HG03439 (cell line): ENCODE measurements around the gene MAGI1.

ENCODE experiments used
- ATAC-seq: cut with Tn5 transposase; IDR thresholded peaks from one replicate; pipeline ENCODE4 v1.9.1; 2021; ENCODE audit warnings: mild to moderate bottlenecking, moderate library complexity; ENCODE audit not compliant: unreplicated experiment

The MAGI1 gene

DNA sequence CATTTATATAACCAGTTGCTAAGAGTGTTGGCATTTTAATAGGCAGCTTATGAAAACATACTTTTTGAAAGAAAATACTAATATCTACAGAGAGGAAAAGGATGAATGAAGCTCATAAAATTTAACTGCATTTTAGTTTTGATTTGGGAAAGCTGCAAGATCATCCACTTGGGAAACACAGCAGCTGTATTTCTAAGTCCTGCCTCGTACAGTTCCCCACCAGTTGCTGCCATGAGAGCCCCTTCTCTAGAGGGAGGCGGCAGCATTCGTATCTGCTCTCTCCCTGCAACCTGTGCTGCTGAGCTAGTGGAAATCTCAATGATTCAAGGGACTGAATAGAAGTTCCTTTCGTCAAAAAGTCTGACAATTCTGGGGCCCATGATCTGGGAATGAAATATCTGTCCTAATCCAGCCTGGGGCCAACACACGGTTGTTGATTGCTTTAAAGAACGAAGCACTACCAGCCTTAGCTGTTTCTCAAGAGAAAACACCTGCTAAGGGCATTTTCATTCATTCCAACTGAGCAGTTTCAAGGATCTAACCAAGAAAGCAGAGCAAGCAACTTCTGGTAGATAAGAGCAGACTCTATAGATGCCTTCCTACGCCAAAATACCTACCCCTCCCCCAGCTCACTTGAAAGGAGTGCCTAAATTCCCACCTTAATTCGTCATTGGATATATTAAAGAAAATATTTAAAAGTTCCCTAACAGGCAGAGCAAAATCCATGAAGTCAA, 223.7 kb downstream of the MAGI1 start:
- ATAC-seq: no peak

GRCh38 chr3:65811892-65812291, 226.8 kb downstream of the MAGI1 start:
- no peak for ATAC-seq

GRCh38 chr3:65811086-65811761, 227.5 kb downstream of the MAGI1 start:
- ATAC-seq: no peak

GRCh38 chr3:65810302-65810701, 228.4 kb downstream of the MAGI1 start:
- no peak for ATAC-seq

DNA sequence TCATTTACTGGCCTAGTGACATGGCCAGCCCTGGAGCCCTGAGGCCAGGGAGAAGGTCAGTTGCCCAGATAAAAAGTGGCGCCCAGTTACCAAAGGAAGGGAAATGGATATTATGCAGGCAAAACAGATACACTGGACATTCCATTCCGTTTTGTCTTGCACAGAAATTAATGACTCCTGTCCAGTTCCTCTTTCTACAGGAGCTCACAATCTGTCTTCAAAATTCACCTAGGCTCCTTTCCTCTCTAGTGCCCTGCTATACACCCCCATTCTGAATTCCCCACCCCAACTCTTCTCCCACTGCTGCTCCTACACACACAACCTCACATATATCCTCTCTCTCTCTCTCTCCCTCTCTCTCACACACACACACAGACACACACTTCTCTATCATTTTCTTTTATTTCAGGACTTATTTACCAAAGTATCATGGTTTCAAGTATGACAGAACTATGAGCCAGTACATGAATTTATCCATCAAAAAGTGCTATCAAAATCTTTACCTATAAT, 229.0 kb downstream of the MAGI1 start:
- no peak for ATAC-seq

- no peak for ATAC-seq
Measured at GRCh38 chr3:65808824-65809223, 229.9 kb downstream of the MAGI1 start.

DNA sequence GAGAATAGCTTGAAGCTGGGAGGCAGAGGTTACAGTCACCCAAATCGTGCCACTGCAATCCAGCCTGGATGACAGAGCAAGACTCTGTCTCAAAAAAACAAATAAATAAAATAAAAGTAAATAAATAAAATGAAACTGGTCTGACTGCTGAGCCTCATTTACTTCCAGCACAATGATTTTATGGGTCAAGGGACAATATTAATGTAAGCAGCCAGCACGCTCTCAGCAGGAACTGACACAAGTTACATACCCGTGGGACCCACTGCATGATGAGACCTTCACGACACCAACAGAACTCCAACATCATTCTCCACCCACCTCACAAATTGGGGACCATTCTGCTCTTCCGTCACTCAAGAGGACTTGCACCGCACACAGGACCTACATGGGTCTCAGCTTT, 230.3 kb downstream of the MAGI1 start:
- no peak for ATAC-seq

GRCh38 chr3:65807225-65807624, 231.5 kb downstream of the MAGI1 start:
- no peak for ATAC-seq

- ATAC-seq: no peak
Measured at GRCh38 chr3:65806600-65806999, 232.1 kb downstream of the MAGI1 start.

DNA sequence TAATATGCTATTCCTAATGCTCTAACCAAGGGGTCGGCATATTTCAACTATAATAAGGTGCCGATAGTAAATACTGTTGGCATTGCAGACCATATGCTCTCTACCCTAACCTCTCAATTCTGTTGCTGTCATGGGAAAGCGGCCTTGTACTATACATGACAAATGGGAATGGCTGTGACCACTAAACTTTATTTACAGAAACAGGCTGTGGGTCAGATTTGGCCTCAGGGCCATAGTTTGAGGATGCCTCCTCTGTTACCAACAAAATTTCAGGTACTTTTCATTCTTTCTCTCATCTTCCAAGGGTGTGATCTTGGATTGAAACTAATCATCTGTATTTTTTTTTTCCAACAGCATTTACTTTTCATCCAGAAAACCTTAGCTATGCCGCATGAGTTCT, 242.0 kb downstream of the MAGI1 start:
- ATAC-seq: no peak

- no peak for ATAC-seq
Measured at GRCh38 chr3:65795166-65795565, 243.6 kb downstream of the MAGI1 start.

DNA sequence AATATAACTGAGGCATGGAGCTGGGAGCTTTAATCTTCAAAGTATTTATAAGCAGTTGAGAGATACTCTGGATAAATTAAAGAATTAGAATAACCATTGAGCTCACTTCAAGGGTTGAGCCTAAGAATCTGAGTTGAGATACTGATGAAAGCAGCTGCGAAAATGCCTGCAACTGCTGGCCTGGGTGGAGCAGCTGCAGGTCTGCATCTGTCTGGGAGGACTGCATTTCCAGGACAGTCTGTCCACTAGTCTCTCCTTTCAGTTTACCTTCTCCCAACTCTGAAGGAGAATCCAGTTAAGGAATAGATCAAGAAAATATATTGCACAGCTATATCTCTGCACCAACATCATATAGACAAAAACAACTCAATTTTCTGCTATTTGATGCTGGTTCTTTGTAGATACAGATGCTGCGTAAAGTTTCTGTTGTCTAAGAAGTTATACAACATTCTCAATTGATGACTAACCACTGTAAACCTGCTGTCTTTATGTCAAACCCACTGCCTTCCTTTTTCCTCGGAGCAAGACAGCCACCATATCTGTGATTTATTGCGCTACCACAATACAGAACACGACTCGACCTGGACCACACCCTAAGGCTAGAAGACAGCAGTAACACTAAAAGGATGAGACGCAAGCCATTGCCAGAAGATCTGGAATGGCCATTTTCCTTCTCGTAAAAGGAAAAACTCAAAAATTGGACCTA, 245.1 kb downstream of the MAGI1 start:
- no peak for ATAC-seq

GRCh38 chr3:65788461-65788860, 250.3 kb downstream of the MAGI1 start:
- no peak for ATAC-seq

DNA sequence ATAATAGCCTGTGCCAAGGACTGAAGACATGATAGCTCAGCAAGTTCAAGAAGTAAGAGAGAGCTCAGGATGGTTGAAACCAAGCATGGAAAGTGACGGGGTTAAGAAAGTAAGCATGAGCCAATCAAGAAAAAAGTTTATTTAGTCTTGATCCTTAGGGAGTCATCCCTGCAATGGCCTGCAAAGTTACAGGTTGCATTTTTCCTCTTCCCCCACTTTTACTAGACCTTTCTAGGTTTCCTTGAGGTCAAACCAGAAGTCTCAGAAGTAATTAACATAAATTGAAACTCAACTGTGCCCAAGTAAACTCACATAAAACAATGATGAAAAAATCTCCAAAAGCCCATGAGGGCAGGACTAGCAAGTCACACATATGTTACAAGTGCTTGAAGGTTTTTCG, 250.9 kb downstream of the MAGI1 start:
- no peak for ATAC-seq

GRCh38 chr3:65787340-65787739, 251.4 kb downstream of the MAGI1 start:
- no peak for ATAC-seq

DNA sequence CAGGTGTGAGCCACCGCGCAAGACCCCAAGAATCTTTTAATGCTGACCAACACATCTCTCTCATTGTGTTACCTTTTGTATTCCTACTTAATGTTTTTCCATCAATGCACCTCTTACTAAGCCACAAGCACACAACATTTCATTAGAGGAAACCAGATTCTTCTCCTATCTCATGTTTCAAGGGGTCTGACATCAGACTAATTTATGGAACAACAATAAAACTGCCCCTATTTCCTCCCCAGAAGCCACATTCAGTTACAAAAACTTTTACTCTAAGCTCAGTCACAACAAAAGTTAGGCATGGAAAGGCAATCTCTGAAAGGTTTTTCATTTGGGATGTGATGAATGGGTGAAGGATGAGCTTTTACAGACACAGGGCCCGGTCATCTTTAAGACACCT, 251.8 kb downstream of the MAGI1 start:
- ATAC-seq: no peak

- ATAC-seq: no peak
Measured at GRCh38 chr3:65785065-65785645, 253.6 kb downstream of the MAGI1 start.

DNA sequence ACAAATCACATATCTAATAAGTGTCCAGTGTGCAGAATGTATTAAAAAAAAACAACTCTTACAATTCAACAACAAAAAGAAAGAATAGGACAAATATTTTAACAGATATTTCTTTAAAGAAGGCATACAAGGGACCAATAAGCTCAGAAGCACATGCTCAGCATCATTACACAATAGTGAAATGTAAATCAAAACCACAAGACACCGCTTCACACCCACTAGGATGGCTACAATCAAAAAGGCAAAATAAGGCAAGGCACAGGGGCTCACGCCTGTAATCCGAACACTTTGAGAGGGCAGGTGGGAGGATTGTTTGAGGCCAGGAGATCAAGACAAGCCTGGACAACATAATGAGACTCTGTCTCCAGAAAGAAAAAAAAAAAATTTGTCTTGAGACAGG, 255.6 kb downstream of the MAGI1 start:
- no peak for ATAC-seq

DNA sequence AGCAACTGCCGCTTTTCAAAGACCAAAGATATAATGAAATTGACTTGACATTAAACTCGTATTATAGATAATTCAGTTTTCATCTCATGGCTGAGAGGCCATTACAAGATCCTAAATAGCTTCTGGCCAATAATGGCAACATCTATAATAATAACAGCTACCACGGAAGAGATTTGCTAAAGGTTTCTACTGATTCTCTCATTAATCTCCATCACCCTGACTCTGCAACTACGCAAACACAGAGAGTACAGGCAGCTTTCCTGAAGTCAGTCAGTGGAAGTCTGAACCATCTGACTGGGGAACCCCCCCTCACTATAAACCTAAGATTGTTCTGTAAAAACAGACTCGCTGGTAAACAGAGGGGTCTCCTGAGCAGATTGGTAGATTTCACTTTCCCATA, 257.1 kb downstream of the MAGI1 start:
- no peak for ATAC-seq

DNA sequence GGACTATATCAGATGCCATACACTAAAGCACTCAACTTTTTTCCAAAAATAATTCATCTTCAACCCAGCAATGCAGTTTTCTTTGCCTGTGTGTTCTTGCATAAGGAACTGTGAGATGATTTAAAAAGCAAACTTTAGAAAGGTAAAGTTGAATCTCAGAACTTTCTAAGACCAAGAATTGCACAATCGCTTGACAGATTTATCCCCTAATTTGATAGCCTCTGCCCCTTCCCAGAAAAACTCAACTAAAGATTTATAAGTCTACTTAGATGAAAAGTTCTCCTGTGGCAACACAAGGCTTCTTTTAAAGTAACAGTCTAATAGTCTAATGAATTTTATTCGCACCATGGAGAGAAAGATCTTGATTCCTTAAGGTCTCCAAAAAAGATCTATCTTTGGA, 259.3 kb downstream of the MAGI1 start:
- ATAC-seq: no peak

GRCh38 chr3:65778968-65779367, 259.8 kb downstream of the MAGI1 start:
- ATAC-seq: no peak

DNA sequence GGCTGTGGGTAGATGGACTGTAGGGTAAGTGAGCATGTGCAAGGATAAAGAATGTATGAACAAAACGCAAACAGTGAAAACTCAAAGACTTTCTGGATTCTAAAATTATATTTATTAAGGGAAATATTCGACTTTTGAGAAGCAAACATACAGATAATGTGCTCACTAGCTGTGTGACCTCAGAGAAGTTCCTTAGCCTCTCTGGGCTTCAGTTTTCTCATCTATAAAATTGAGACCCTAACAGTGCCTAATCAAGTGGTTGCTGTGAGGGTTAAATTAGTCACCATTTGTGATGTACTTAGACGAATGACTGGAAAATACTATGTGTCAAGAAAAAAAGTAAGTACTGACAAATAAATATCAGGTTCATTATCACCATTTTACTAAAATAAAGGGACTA, 261.7 kb downstream of the MAGI1 start:
- ATAC-seq: no peak
